K562 (cell line): ENCODE measurements around the gene LPCAT1. TPM values are rescaled to one million over a fixed set of nuclear protein-coding genes. Genes with fewer than 3 reads are reported as not detected.

Experiments used
- ATAC-seq: fragments of 200-7000 bp; cut with Tn5 transposase; 3 replicates; pipeline ENCODE4 v1.9.1; 2020; ENCODE audit warnings: moderate library complexity
- BruUV-seq: library from RNA; stranded (reverse); fragments of 400-500 nt; replicated peaks from 2 replicates; lab custom pipeline; 2021; lab: Mats Ljungman, UMichigan
- CTCF ChIA-PET: fragments of 300-600 bp; formaldehyde crosslinking; extraction: SDS; loops from one replicate; lab custom pipeline; 2021; ENCODE audit warnings: low intra/inter-chr PET ratio; lab: Yijun Ruan, JAX
- POLR2A ChIA-PET: fragments of 300-600, 350-650 bp; sonication (Branson Sonifier 250); formaldehyde crosslinking; extraction: SDS; loops from one replicate; lab custom pipeline; 2021; ENCODE audit warnings: antibody characterized with exemption, inconsistent platforms; lab: Yijun Ruan, JAX
- DNase-seq, 4 experiments: peaks; one replicate each; pipeline versions ENCODE4 v3.0.0 to v3.0.0-alpha.2; 2011 to 2018; ENCODE audit warnings: low spot score in 3 of 4, mixed read lengths in 3 of 4; ENCODE audit errors: extremely low read depth in 1 of 4
- FAIRE-seq: peaks from 2 replicates; lab custom pipeline; 2011; peaks lifted over from hg19 to GRCh38; lab: Jason Lieb, UNC
- H2AFZ ChIP-seq: 2 replicates; pipeline ENCODE4 v1.6.0; 2011; ENCODE audit warnings: low read depth, low read length, control low read depth, inconsistent platforms
- H3K27ac ChIP-seq: fragments of 200-600 bp; 3 replicates; pipeline ENCODE4 v1.8.0; 2011; ENCODE audit warnings: low read depth, mild to moderate bottlenecking, control low read depth, inconsistent platforms, low read length, moderate library complexity, mixed read lengths; ENCODE audit errors: extremely low read depth
- H3K27me3 ChIP-seq, 2 experiments: fragments of 300-600 bp in 1 of 2; 2 replicates in 1 of 2; 3 replicates in 1 of 2; pipeline versions ENCODE4 v1.6.0 to v1.8.0; 2011; ENCODE audit warnings: inconsistent platforms in 2 of 2, low read length in 2 of 2, mild to moderate bottlenecking in 1 of 2, mixed read lengths in 1 of 2, moderate library complexity in 1 of 2; ENCODE audit not compliant: control insufficient read depth in 2 of 2, insufficient read depth in 2 of 2
- H3K36me3 ChIP-seq: fragments of 300-600 bp; 3 replicates; pipeline ENCODE4 v1.8.0; 2011; ENCODE audit warnings: mild to moderate bottlenecking, low read length, inconsistent platforms; ENCODE audit not compliant: control insufficient read depth, insufficient read depth
- H3K4me1 ChIP-seq, 2 experiments: fragments of 200-600 bp in 1 of 2; replicated peaks in 1 of 2; 2 replicates in 1 of 2; 3 replicates in 1 of 2; pipeline versions ENCODE4 v1.5.1 to v1.8.0; 2011; ENCODE audit warnings: inconsistent platforms in 2 of 2, low read length in 2 of 2, mild to moderate bottlenecking in 1 of 2, mixed read lengths in 1 of 2, moderate library complexity in 1 of 2; ENCODE audit not compliant: control insufficient read depth in 2 of 2, insufficient read depth in 2 of 2
- H3K4me2 ChIP-seq: 2 replicates; pipeline ENCODE4 v1.6.1; 2011; ENCODE audit warnings: low read length, control low read depth, inconsistent platforms, mixed read lengths; ENCODE audit not compliant: insufficient read depth
- H3K4me3 ChIP-seq: fragments of 200-600 bp; sonication (generic), shearing (Covaris generic); 2 replicates; pipeline ENCODE4 v1.5.1; 2016; ENCODE audit warnings: control low read depth, inconsistent platforms
- H3K79me2 ChIP-seq: fragments of 200-600 bp; 3 replicates; pipeline ENCODE4 v1.8.0; 2011; ENCODE audit warnings: low read length, inconsistent platforms; ENCODE audit not compliant: control insufficient read depth, insufficient read depth
- H3K9ac ChIP-seq, 2 experiments: 2 replicates each; pipeline versions ENCODE4 v1.6.0 to v1.6.1; 2011; ENCODE audit warnings: low read depth in 2 of 2, low read length in 2 of 2, control low read depth in 1 of 2, inconsistent platforms in 1 of 2, mild to moderate bottlenecking in 1 of 2, mixed read lengths in 1 of 2; ENCODE audit not compliant: insufficient read depth in 1 of 2
- H3K9me1 ChIP-seq: one replicate; pipeline ENCODE4 v1.6.0; 2011; ENCODE audit warnings: inconsistent platforms, mild to moderate bottlenecking, low read length, moderate library complexity; ENCODE audit not compliant: control insufficient read depth, insufficient read depth
- H3K9me3 ChIP-seq: replicated peaks from 2 replicates; pipeline ENCODE4 v1.5.1; 2011; ENCODE audit warnings: low read depth, low read length, inconsistent platforms; ENCODE audit not compliant: control insufficient read depth, insufficient read depth
- H4K20me1 ChIP-seq: replicated peaks from 2 replicates; pipeline ENCODE4 v1.6.1; 2011; ENCODE audit warnings: low read length, inconsistent platforms, mixed read lengths; ENCODE audit not compliant: control insufficient read depth, insufficient read depth
- CBFA2T2 ChIP-seq: fragments of 450-650 bp; conservative IDR thresholded peaks from 2 replicates; pipeline ENCODE4 v1.6.1; 2017; ENCODE audit warnings: mild to moderate bottlenecking
- KDM2B ChIP-seq: fragments of 250-450 bp; sonication (Bioruptor Pico); IDR thresholded peaks from 2 replicates; pipeline ENCODE4 v1.8.0; 2021; ENCODE audit warnings: mild to moderate bottlenecking, moderate library complexity
- MAZ ChIP-seq, 2 experiments: fragments of 450-650 bp in 1 of 2; sonication (generic) in 1 of 2; formaldehyde crosslinking; IDR thresholded peaks in 1 of 2; conservative IDR thresholded peaks in 1 of 2; 2 replicates each; pipeline versions ENCODE4 v1.4.0 to v1.5.0; 2020; ENCODE audit warnings: mild to moderate bottlenecking in 1 of 2, missing genetic modification reagents in 1 of 2
- MYBL2 ChIP-seq, 2 experiments: fragments of 450-650 bp in 1 of 2; sonication (generic) in 1 of 2; formaldehyde crosslinking in 1 of 2; IDR thresholded peaks; 2 replicates each; pipeline versions ENCODE4 v1.6.1 to v1.8.1; 2017 to 2022; ENCODE audit warnings: borderline replicate concordance in 1 of 2, inconsistent platforms in 1 of 2, low read depth in 1 of 2, mild to moderate bottlenecking in 1 of 2, missing genetic modification reagents in 1 of 2, moderate library complexity in 1 of 2
- NR2C2 ChIP-seq, 2 experiments: fragments of 200-800 bp in 1 of 2; sonication (Bioruptor generic) in 1 of 2; sonication (generic) in 1 of 2; formaldehyde crosslinking in 1 of 2; IDR thresholded peaks; 2 replicates each; pipeline versions ENCODE4 v1.6.1 to v1.8.0; 2016 to 2022; ENCODE audit warnings: mild to moderate bottlenecking in 1 of 2, missing compliant biosample characterization in 1 of 2, missing genetic modification characterization in 1 of 2, missing genetic modification reagents in 1 of 2
- POLR3G ChIP-seq: IDR thresholded peaks from 2 replicates; pipeline ENCODE4 v1.6.1; 2011; ENCODE audit not compliant: insufficient read length, insufficient replicate concordance; ENCODE audit errors: extremely low read depth
- SMAD3 ChIP-seq: fragments of 450-650 bp; formaldehyde crosslinking; conservative IDR thresholded peaks from 2 replicates; pipeline ENCODE4 v1.4.0; 2020; ENCODE audit warnings: mild to moderate bottlenecking
- SRF ChIP-seq, 2 experiments: fragments of 250-450, 450-650 bp in 1 of 2; sonication (Bioruptor Pico) in 1 of 2; sonication (generic) in 1 of 2; formaldehyde crosslinking; IDR thresholded peaks; 2 replicates each; pipeline versions ENCODE4 v1.5.0 to v1.5.1; 2020 to 2022; ENCODE audit warnings: mild to moderate bottlenecking in 1 of 2, missing genetic modification reagents in 1 of 2
- USF2 ChIP-seq: sonication (generic); formaldehyde crosslinking; IDR thresholded peaks from 2 replicates; pipeline ENCODE4 v1.5.0; 2020; ENCODE audit warnings: missing genetic modification reagents
- ZFX ChIP-seq: sonication (generic); formaldehyde crosslinking; IDR thresholded peaks from 2 replicates; pipeline ENCODE4 v1.8.0; 2022; ENCODE audit warnings: mild to moderate bottlenecking, missing genetic modification reagents, moderate library complexity
- ZNF239 ChIP-seq: fragments of 250-450 bp; sonication (Bioruptor Pico); IDR thresholded peaks from 2 replicates; pipeline ENCODE4 v1.4.0; 2020; ENCODE audit warnings: mild to moderate bottlenecking
- ZNF3 ChIP-seq: fragments of 250-450 bp; sonication (Bioruptor Pico); IDR thresholded peaks from 2 replicates; pipeline ENCODE4 v1.5.0; 2021; ENCODE audit warnings: mild to moderate bottlenecking, moderate library complexity
- ZNF639 ChIP-seq, 2 experiments: fragments of 200-800 bp in 1 of 2; sonication (Bioruptor generic) in 1 of 2; sonication (generic) in 1 of 2; formaldehyde crosslinking in 1 of 2; IDR thresholded peaks in 1 of 2; conservative IDR thresholded peaks in 1 of 2; 2 replicates each; pipeline versions ENCODE4 v1.5.0 to v1.6.1; 2016 to 2020; ENCODE audit warnings: missing compliant biosample characterization in 1 of 2, missing genetic modification characterization in 1 of 2, missing genetic modification reagents in 1 of 2
- WGBS: fragments of 100-300 bp; shearing (Covaris generic); methylation state at CpG from one replicate; pipeline ENCODE4 v1.1.6; 2016; ENCODE audit warnings: low coverage, mixed read lengths; ENCODE audit not compliant: insufficient coverage; ENCODE audit errors: missing lambda C conversion rate; 5-methylcytosine and 5-hydroxymethylcytosine counted together
- in situ Hi-C: fragments of 300-500 bp; cut with MboI; formaldehyde crosslinking; loops from 4 replicates; pipeline ENCODE4 v1.15.0; 2018; ENCODE audit warnings: inconsistent platforms, mixed read lengths
- intact Hi-C: fragments of 100-400 bp; cut with micrococcal nuclease; formaldehyde crosslinking; loops from 2 replicates; pipeline ENCODE4 v1.14.2; 2022
- polyA plus RNA-seq, 8 experiments: library from polyadenylated mRNA; depleted of rRNA in 4 of 8; stranded (reverse) in 5 of 8; unstranded in 3 of 8; fragments of >200 nt; fragmentation: Nextera tagmentation in 2 of 8; fragmentation: Illumina TruSeq in 1 of 8; extraction: Ambion mirVana in 2 of 8; extraction: Trizol in 1 of 8; gene quantifications; 2 replicates each; pipeline versions ENCODE4 v1.2.1 to v1.2.3, GENCODE V29; 2011 to 2014; ENCODE audit warnings: inconsistent platforms in 1 of 8, missing spikeins in 1 of 8
- total RNA-seq, 7 experiments: library from RNA; depleted of rRNA in 6 of 7; stranded (reverse); fragments of >200 nt in 6 of 7; fragmentation: Illumina TruSeq in 2 of 7; extraction: Trizol in 2 of 7; gene quantifications; 2 replicates each; pipeline versions ENCODE4 v1.2.1 to v1.2.3, GENCODE V29; 2011 to 2021; ENCODE audit warnings: low replicate concordance in 1 of 7

Gene LPCAT1
- total and polyA plus RNA-seq, 9 of the 15 experiments (the other 6 are each of a cell fraction or from before 2014, with no cell fraction given) = 0.14 to 18.4 (median 13.9) TPM

GRCh38 chr5:1558944-1559343 lies 35.2 kb upstream of the LPCAT1 start:
- Histone ChIP-seq H3K27me3 (peaks cover 62 to 74% of the 10 kb centered on the region in 2 experiments), H3K4me2 (no peak overlapping the region), H3K36me3 (no peaks in the 10 kb centered on the region), H2AFZ (no peak overlapping the region), H3K4me1 (peaks cover 0 to 20% of the 10 kb centered on the region in 2 experiments; a peak in 2 of 5 replicates), H3K79me2 (no peaks in the 10 kb centered on the region), H3K9me1 (no peaks in the 10 kb centered on the region), H4K20me1 (peaks cover 7% of the 10 kb centered on the region), H3K4me3 (no peak overlapping the region), H3K9me3 (0 out of 2 replicates have a peak, but pooled peaks cover 2% of the 10 kb centered on the region), H3K27ac (no peak overlapping the region), H3K9ac (no peak overlapping the region)
- FAIRE-seq (no peak), DNase-seq (peak in 1 of 4 experiments; percentile 14), ATAC-seq (no peak)
- CTCF ChIA-PET = no interaction called here
- no TSS peak for BruUV-seq
- POLR2A ChIA-PET = interaction anchor here (1.1 to 1.9 kb wide), 3 partner anchors 9 to 18 kb away, joined by 3 to 7 read pairs (median 7); no protein-coding TSS in a partner anchor
- in situ Hi-C loops (no loop called here), intact Hi-C loops (no loop called here)
- TF ChIP-seq SRF (CRISPR knock-in tag; IDR thresholded peaks at IDR 0.05) (no peak), CBFA2T2 (no peak), MYBL2 (IDR thresholded peaks at IDR 0.05; ENCODE audit: low read depth) (no peak), MYBL2 (CRISPR knock-in tag; IDR thresholded peaks at IDR 0.05; ENCODE audit: borderline replicate concordance) (no peak), ZFX (CRISPR knock-in tag) (no peak), KDM2B (CRISPR knock-in tag) (no peak), SMAD3 (CRISPR knock-in tag) (no peak), USF2 (CRISPR knock-in tag) (no peak), ZNF3 (no peak), ZNF239 (no peak), MAZ (CRISPR knock-in tag; conservative IDR thresholded peaks at IDR 0.05 in 1 of 2, IDR thresholded peaks at IDR 0.05 in 1 of 2) (no peak), ZNF639 (CRISPR knock-in tag; conservative IDR thresholded peaks at IDR 0.05 in 1 of 2, IDR thresholded peaks at IDR 0.05 in 1 of 2) (no peak), NR2C2 (CRISPR knock-in tag; IDR thresholded peaks at IDR 0.05) (no peak), NR2C2 (tag; IDR thresholded peaks at IDR 0.05) (no peak), POLR3G (no peak)
- WGBS = 3% methylated on average over 6 of the region's 6 CpGs
